Activated CD8-positive, alpha-beta memory T cell treated with anti-CD3 and anti-CD28 coated beads, Interleukin-2, amount 50 U/mL, for 1 hour (primary cell): ENCODE data around the gene PSMD12.
"Not testable (repeated sequence)": the region's sequence is repeated elsewhere in the genome, so short reads cannot be mapped to it uniquely, and the experiment has no call there.

Experiments used
- DNase-seq: peaks from one replicate; pipeline ENCODE4 v3.0.0-alpha.2; 2020; ENCODE audit errors: extremely low read depth

Gene PSMD12

GRCh38 chr17:67311575-67311974, 54.8 kb downstream of the PSMD12 start:
- DNase-seq = no peak

DNA sequence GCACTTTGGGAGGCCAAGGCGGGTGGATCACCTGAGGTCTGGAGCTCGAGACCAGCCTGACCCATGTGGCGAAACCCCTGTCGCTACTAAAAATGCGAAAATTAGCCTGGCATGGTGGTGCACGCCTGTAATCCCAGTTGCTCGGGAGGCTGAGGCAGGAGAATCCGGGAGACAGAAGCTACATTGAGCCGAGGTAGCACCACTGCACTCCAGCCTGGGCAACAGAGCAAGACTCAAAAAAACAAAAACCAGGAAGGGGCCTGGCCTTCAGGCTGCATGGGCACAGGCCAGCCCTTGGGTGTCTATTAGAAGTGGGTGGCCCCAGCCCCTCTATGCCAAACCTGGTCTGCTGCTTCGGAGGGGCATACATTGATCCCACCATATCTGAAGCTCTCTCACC, 56.0 kb downstream of the PSMD12 start:
- DNase-seq = no peak

DNA sequence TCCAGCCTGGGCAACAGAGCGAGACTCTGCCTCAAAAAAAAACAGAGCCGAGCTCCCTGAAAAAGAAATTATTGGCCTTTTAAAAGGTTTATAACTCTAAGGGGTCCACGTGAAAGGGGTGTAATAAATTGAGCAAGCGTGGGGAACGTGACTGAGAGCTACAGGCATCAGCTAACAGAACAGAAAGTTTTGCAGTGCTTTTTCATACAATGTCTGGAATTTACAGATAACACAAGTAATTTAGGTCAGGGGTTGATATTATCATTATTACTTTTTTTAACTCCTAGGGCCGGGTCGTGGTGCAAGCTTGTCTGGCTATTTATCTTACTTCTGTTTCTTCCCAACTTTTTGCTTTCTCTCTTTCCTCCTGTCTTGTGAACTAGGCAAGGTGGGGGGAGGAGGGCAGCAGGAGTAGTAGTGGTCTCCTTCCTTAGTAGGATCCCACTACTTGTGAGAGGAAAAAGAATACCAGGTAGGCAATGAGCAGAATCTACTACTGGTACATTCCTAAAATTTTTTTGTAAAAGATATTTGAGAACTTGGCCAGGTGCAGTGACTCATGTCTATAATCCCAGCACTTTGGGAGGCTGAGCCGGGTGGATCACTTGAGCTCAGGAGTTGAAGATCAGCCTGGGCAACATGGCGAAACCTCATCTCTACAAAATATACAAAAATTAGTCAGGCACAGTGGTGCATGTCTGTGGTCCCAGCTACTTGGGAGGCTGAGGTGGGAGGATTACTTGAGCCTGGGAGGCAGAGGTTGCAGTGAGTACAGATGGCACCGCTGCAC, 60.7 kb downstream of the PSMD12 start:
- DNase-seq = not testable (repeated sequence)

DNA sequence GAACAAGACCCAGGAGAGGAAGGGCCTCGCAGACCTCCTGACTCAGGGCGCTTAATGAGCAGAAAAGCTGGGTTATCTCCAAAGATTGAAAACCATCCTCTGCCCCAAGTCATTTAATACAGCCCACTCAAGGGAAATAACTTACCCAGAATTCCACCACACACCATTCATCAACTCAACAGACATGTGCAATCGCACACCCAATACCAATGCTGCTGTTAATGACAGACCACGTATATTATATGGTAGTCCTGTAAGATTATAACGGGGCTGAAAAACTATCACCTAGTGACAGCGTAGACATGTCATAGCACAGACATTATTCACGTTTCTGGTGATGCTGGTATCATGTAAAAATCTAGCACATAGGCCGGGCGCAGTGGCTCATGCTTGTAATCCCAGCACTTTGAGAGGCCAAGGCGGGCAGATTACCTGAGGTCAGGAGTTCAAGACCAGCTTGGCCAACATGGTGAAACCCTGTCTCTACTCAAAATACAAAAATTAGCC, 68.9 kb downstream of the PSMD12 start:
- DNase-seq = no peak

GRCh38 chr17:67294451-67295199, 71.8 kb downstream of the PSMD12 start:
- no peak for DNase-seq

DNA sequence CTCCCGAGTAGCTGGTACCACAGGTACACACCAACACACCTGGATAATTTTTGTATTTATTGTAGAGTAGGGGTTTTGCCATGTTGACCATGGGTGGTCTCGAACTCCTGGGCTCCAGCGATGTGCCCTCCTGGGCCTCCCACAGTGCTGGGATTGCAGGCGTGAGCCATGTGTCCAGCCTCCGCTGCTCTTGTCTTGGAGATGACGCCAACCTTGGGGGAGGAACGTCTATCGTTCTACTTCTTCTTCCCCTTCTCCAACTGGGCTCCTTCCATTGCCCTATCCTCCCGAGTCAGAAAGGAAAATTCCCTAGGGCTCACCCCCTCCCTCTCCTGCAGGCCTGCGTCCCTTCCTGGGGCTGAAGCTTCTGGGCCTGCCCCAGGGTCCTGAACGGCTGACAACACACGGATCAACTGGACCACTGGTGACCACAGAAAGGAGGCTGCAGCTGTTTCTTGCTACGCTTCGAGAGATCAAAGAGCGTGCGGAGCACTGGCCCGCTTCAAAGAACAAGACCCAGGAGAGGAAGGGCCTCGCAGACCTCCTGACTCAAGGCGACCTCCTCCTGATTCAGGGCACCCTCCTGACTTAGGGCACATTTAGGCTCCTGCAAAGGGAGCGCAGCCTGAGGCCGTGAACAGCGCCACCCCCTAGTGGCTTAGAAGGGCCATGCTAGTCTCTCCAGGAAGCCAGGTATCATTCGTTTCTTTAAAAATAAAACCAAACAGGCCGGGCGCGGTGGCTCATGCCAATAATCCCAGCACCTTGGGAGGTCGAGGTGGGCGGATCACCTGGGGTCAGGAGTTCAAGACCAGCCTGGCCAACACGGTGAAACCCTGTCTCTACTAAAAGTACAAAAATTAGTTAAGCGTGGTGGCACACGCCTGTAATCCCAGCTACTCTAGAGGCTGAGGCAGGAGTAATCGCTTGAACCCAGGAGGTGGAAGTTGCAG, 72.8 kb downstream of the PSMD12 start:
- peak; percentile 18 for DNase-seq

GRCh38 chr17:67290711-67291291, 75.6 kb downstream of the PSMD12 start:
- DNase-seq = no peak

DNA sequence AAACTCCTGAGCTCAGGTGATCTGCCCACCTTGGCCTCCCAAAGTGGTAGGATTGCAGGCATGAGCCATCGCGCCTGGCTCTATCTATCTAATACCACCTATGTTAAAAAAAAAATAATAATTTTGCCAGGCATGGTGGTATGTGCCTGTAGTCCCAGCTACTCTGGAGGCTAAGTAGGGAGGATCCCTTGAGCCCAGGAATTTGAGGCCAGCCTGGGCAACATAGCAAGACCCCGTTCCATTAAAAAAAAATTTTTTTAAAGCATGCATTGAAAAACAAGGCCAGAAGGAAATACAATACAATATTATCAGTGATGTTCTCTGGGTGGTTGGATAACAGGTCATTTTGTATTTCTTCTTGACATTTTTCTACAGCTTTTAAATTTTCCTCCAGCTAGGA, 76.1 kb downstream of the PSMD12 start:
- no peak for DNase-seq

- no peak for DNase-seq
Observed at GRCh38 chr17:67289181-67289876, 77.0 kb downstream of the PSMD12 start.
